HepG2 (cell line): ENCODE measurements around the gene TCAP. TPM values are rescaled to one million over a fixed set of nuclear protein-coding genes. Genes with fewer than 3 reads are reported as not detected.
A peak's percentile ranks its signal among the peaks of the same experiment; 100 is the strongest.

Source experiments
- ARID4A ChIP-seq: sonication (generic); formaldehyde crosslinking; IDR thresholded peaks from 2 replicates; pipeline ENCODE4 v1.5.0; 2020; ENCODE audit warnings: mild to moderate bottlenecking, missing genetic modification reagents, borderline replicate concordance
- BCL3 ChIP-seq: sonication (generic); formaldehyde crosslinking; IDR thresholded peaks from 2 replicates; pipeline ENCODE4 v1.5.1; 2020; ENCODE audit warnings: mild to moderate bottlenecking, missing genetic modification reagents, moderate library complexity
- DDIT3 ChIP-seq: sonication (generic); formaldehyde crosslinking; IDR thresholded peaks from 2 replicates; pipeline ENCODE4 v1.4.0; 2020; ENCODE audit warnings: mild to moderate bottlenecking, missing genetic modification reagents
- DPF2 ChIP-seq: sonication (generic); formaldehyde crosslinking; IDR thresholded peaks from 2 replicates; pipeline ENCODE4 v1.4.0; 2020; ENCODE audit warnings: mild to moderate bottlenecking, low read depth, missing genetic modification reagents, borderline replicate concordance
- EP300 ChIP-seq, 3 experiments: sonication (generic) in 1 of 3; formaldehyde crosslinking in 1 of 3; IDR thresholded peaks; 2 replicates each; pipeline versions ENCODE4 v1.5.1 to v1.6.1; 2011 to 2020; ENCODE audit warnings: low read depth in 2 of 3, low read length in 2 of 3, borderline replicate concordance in 1 of 3, improper control_type of control experiment in 1 of 3, mild to moderate bottlenecking in 1 of 3, missing genetic modification reagents in 1 of 3, moderate library complexity in 1 of 3
- GMEB1 ChIP-seq: sonication (generic); formaldehyde crosslinking; IDR thresholded peaks from 2 replicates; pipeline ENCODE4 v1.5.1; 2020; ENCODE audit warnings: missing genetic modification reagents, mild to moderate bottlenecking, borderline replicate concordance
- HBP1 ChIP-seq: IDR thresholded peaks from 2 replicates; pipeline ENCODE4 v1.6.1; 2016; ENCODE audit warnings: low read depth, control low read depth
- KLF12 ChIP-seq: sonication (generic); formaldehyde crosslinking; IDR thresholded peaks from 2 replicates; pipeline ENCODE4 v1.4.0; 2020; ENCODE audit warnings: missing genetic modification reagents, borderline replicate concordance
- MBNL3 ChIP-seq: fragments of 250-450 bp; sonication (Bioruptor Pico); conservative IDR thresholded peaks from 2 replicates; pipeline ENCODE4 v1.8.0; 2022; ENCODE audit warnings: mild to moderate bottlenecking, inconsistent platforms
- SCMH1 ChIP-seq: sonication (generic); formaldehyde crosslinking; IDR thresholded peaks from 2 replicates; pipeline ENCODE4 v1.9.0; 2021; ENCODE audit warnings: missing genetic modification reagents, mild to moderate bottlenecking, borderline replicate concordance
- TCF7L2 ChIP-seq: IDR thresholded peaks from 2 replicates; pipeline ENCODE4 v1.6.1; 2011; ENCODE audit warnings: mild to moderate bottlenecking, low read depth, low read length, moderate library complexity
- TEAD2 ChIP-seq: sonication (generic); formaldehyde crosslinking; IDR thresholded peaks from 2 replicates; pipeline ENCODE4 v1.9.0; 2021; ENCODE audit warnings: missing genetic modification reagents
- ZFYVE20 ChIP-seq: sonication (generic); formaldehyde crosslinking; IDR thresholded peaks from 2 replicates; pipeline ENCODE4 v1.8.0; 2023; ENCODE audit warnings: low read depth, mild to moderate bottlenecking, moderate library complexity, missing genetic modification reagents, borderline replicate concordance
- ZNF790 ChIP-seq: sonication (generic); formaldehyde crosslinking; IDR thresholded peaks from 2 replicates; pipeline ENCODE4 v1.8.0; 2022; ENCODE audit warnings: missing genetic modification reagents, mild to moderate bottlenecking, borderline replicate concordance
- ZSCAN25 ChIP-seq: sonication (generic); formaldehyde crosslinking; IDR thresholded peaks from 2 replicates; pipeline ENCODE4 v1.8.0; 2022; ENCODE audit warnings: mild to moderate bottlenecking, missing genetic modification reagents
- polyA plus RNA-seq, 8 experiments: library from polyadenylated mRNA; depleted of rRNA in 3 of 8; stranded (reverse) in 7 of 8; unstranded in 1 of 8; fragments of >200 nt; fragmentation: Illumina TruSeq in 4 of 8; extraction: Trizol in 4 of 8; gene quantifications; 2 replicates each; pipeline versions ENCODE4 v1.2.1 to v1.2.3, GENCODE V29; 2011 to 2016; ENCODE audit warnings: low read depth in 4 of 8, missing spikeins in 1 of 8, mixed read lengths in 1 of 8; ENCODE audit not compliant: insufficient read depth in 1 of 8
- total RNA-seq, 5 experiments: library from RNA; depleted of rRNA; stranded (reverse); fragments of >200 nt; fragmentation: Illumina TruSeq; extraction: Trizol; gene quantifications; 2 replicates each; pipeline ENCODE4 v1.2.3, GENCODE V29; 2016; ENCODE audit warnings: low read depth in 1 of 5

Gene TCAP
- total and polyA plus RNA-seq, 2 of the 13 experiments (the other 11 are each of a cell fraction or from before 2014, with no cell fraction given) = 0.24 to 0.65 TPM

GRCh38 chr17:39671651-39672521 is 6.7 kb downstream of the TCAP start (continued):
- no peak for TF ChIP-seq SCMH1 (CRISPR knock-in tag)
- TF ChIP-seq ZSCAN25 (CRISPR knock-in tag) = peak; percentile 72; the same call in 1 of the 2 replicates
- peak; percentile 50; the same call in 1 of the 2 replicates for TF ChIP-seq DPF2 (CRISPR knock-in tag)
- TF ChIP-seq ZNF790 (CRISPR knock-in tag) = no peak
- TF ChIP-seq KLF12 (CRISPR knock-in tag) = no peak
- no peak for TF ChIP-seq ZFYVE20 (CRISPR knock-in tag)
- 0 out of 2 replicates have a peak, but pooled peaks have one; percentile 41 for TF ChIP-seq GMEB1 (CRISPR knock-in tag)
- TF ChIP-seq BCL3 = peak; percentile 50; the same call in 1 of the 2 replicates
- no peak for TF ChIP-seq TCF7L2
- TF ChIP-seq ARID4A (CRISPR knock-in tag) = peak; percentile 71
- TF ChIP-seq DDIT3 (CRISPR knock-in tag) = no peak
- TF ChIP-seq MBNL3 (CRISPR knock-in tag) = no peak
- TF ChIP-seq TEAD2 = 0 out of 2 replicates have a peak, but pooled peaks have one; percentile 50
- TF ChIP-seq HBP1 (CRISPR knock-in tag) = peak; percentile 95
- TF ChIP-seq EP300 (IDR thresholded peaks at IDR 0.05; ENCODE audit: low read depth in 2 of 2, low read length in 2 of 2) = no peak
- 0 out of 2 replicates have a peak, but pooled peaks have one; percentile 16 for TF ChIP-seq EP300 (CRISPR knock-in tag; IDR thresholded peaks at IDR 0.05; ENCODE audit: borderline replicate concordance)
